Activated naive CD8-positive, alpha-beta T cell treated with anti-CD3 and anti-CD28 coated beads, Interleukin-2, amount 10 ng/mL, durations not matched to agents 7 days and 5 days (primary cell): Measurements from ENCODE around the gene C16orf87. TPM values are rescaled to one million over a fixed set of nuclear protein-coding genes. Genes with fewer than 3 reads are reported as not detected.

Experiments used
- ATAC-seq: fragments of 150-1000 bp; cut with Tn5 transposase; one replicate; pipeline ENCODE4 v1.10.0; 2021; ENCODE audit warnings: low read depth, moderate library complexity
- POLR2A ChIA-PET: fragments of 350-600 bp; sonication (Branson Sonifier 250); formaldehyde crosslinking; loops from one replicate; lab custom pipeline; 2021; ENCODE audit warnings: antibody characterized with exemption; lab: Charles Lee
- DNase-seq: peaks from one replicate; pipeline ENCODE4 v3.0.0; 2021
- H3K27ac Mint-ChIP-seq: one replicate; pipeline ENCODE4 v1.8.0; 2022; ENCODE audit warnings: mild to moderate bottlenecking, mixed read lengths
- H3K27me3 Mint-ChIP-seq: one replicate; pipeline ENCODE4 v1.8.0; 2022; ENCODE audit warnings: mild to moderate bottlenecking, moderate library complexity, mixed read lengths
- H3K36me3 Mint-ChIP-seq: one replicate; pipeline ENCODE4 v1.8.0; 2021; ENCODE audit warnings: mild to moderate bottlenecking, mixed read lengths
- H3K4me1 Mint-ChIP-seq: one replicate; pipeline ENCODE4 v1.8.0; 2021; ENCODE audit warnings: mixed read lengths
- H3K4me3 Mint-ChIP-seq: one replicate; pipeline ENCODE4 v1.8.0; 2022; ENCODE audit warnings: mild to moderate bottlenecking, moderate library complexity, mixed read lengths
- H3K9me3 Mint-ChIP-seq: one replicate; pipeline ENCODE4 v1.8.0; 2021; ENCODE audit warnings: mixed read lengths
- total RNA-seq, 2 experiments: library from RNA; stranded (reverse); gene quantifications; one replicate each; pipeline ENCODE4 v1.2.3, GENCODE V29; 2021

Gene C16orf87
- total RNA-seq, 2 experiments from 2014 or later = 8.8 to 9.5 TPM

DNA sequence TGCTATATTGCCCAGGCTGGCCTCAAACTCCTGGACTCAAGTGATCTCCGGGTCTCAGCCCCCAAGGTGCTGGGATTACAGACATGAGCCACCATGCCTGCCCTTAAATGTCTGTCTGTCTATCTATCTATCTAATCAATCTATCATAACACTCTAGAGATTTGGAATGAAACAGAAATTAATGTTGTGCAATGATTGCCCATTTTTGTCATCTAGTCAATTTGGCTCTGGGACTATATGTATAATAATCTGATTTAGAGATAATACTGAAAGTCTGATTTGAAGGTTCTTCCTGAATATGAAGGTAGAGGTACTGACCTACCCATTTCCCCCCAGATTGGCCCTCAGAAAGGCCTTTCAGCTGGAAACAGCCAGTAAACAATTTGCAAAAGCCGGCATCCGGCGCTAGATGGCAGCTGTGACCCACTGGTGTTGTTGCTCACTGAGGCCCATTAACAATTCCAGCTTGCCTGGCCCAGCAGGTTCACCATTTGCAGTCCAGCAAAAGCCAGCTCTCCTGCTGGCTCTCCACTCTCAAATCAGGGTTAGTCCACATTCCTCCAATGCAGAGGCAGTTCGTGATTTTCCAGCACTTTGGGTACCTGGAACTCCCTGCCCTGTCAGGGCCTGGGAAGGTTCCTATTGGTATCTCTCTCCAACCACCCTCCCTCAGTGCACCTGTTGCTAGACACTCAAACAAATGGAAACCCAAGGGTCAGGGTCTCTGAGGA, 22.9 kb upstream of the C16orf87 start:
- no peaks in the 10 kb centered on the region for H3K4me1 Mint-ChIP-seq
- no peak overlapping the region for H3K4me3 Mint-ChIP-seq
- H3K36me3 Mint-ChIP-seq = no peaks in the 10 kb centered on the region
- peak; percentile 50 for ATAC-seq
- POLR2A ChIA-PET = interaction anchor here (0.7 to 1.0 kb wide), 2 partner anchors 9 to 120 kb away, joined by 3 to 5 read pairs; partner anchors contain the start of gene DNAJA2
- no peaks in the 10 kb centered on the region for H3K9me3 Mint-ChIP-seq
- DNase-seq = peak; percentile 67
- no peak overlapping the region for H3K27ac Mint-ChIP-seq
- no peaks in the 10 kb centered on the region for H3K27me3 Mint-ChIP-seq

GRCh38 chr16:46852130-46852529, 21.1 kb upstream of the C16orf87 start:
- ATAC-seq (no peak), DNase-seq (no peak)
- H3K36me3 Mint-ChIP-seq = no peaks in the 10 kb centered on the region
- H3K27me3 Mint-ChIP-seq = peaks cover 4% of the 10 kb centered on the region
- H3K27ac Mint-ChIP-seq = no peak overlapping the region
- POLR2A ChIA-PET = interaction anchor here (0.7 kb wide), 1 partner anchor 8 kb away, joined by 3 read pairs; no protein-coding TSS in a partner anchor
- no peak overlapping the region for H3K4me3 Mint-ChIP-seq
- no peaks in the 10 kb centered on the region for H3K4me1 Mint-ChIP-seq
- H3K9me3 Mint-ChIP-seq = no peaks in the 10 kb centered on the region

GRCh38 chr16:46850619-46851555, 19.9 kb upstream of the C16orf87 start:
- POLR2A ChIA-PET = no interaction called here
- H3K4me1 Mint-ChIP-seq = no peaks in the 10 kb centered on the region
- ATAC-seq (no peak), DNase-seq (no peak)
- H3K36me3 Mint-ChIP-seq = no peaks in the 10 kb centered on the region
- H3K27ac Mint-ChIP-seq = no peak overlapping the region
- no peak overlapping the region for H3K4me3 Mint-ChIP-seq
- no peaks in the 10 kb centered on the region for H3K9me3 Mint-ChIP-seq
- peaks cover 5% of the 10 kb centered on the region for H3K27me3 Mint-ChIP-seq

DNA sequence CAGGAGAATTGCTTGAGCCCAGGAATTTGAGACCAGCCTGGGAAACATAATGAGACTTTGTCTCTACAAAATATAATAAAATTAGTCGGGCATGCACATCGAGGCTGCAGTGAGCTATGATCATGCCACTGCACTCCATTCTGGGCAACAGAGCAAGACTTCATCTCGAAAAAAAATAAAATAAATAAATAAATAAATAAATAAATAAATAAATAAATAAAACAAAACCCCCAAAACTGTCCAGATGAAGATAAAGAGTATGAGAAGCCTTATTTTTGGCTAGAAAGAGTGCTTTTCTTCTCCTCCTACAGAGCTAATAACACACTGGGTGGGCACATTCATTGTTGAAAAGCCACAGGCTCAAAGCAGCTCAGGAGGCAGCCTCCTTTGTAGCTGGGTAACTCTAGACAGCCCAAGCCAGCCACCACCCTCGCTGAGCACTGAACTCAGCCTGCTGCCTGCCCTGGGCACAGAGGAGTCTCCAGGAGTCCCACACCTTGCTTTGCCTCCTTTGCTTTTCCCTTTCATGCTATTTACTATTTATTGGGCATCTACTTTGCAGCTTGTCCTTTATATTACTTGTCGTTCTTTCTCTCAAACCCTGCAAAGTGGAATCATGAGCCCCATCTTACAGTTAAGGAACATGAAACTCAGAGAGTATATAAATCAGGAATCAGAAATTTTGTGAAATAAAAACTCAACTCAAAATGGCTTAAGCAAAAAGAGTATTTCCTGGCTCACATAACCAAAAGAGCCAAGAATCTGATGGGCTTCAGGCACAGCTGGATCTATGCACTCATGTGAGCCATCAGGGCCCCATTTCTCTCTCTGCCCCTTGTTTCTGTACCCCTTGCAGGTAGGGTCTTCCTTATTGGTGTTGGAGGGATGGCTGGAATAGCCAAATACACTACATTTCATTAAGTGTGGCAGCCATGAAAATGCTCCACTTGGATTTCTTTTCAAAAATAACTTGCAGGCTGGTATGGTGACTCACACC, 18.1 kb upstream of the C16orf87 start:
- Mint-ChIP-seq H3K27me3 (peaks cover 12% of the 10 kb centered on the region), H3K9me3 (no peaks in the 10 kb centered on the region), H3K27ac (no peak overlapping the region), H3K4me3 (no peak overlapping the region), H3K36me3 (no peaks in the 10 kb centered on the region), H3K4me1 (no peaks in the 10 kb centered on the region)
- ATAC-seq (no peak), DNase-seq (no peak)
- POLR2A ChIA-PET = no interaction called here

- POLR2A ChIA-PET = no interaction called here
- no peak overlapping the region for H3K4me3 Mint-ChIP-seq
- DNase-seq (no peak), ATAC-seq (no peak)
- H3K36me3 Mint-ChIP-seq = no peaks in the 10 kb centered on the region
- H3K27ac Mint-ChIP-seq = no peak overlapping the region
- no peaks in the 10 kb centered on the region for H3K9me3 Mint-ChIP-seq
- H3K4me1 Mint-ChIP-seq = no peaks in the 10 kb centered on the region
- peaks cover 14% of the 10 kb centered on the region for H3K27me3 Mint-ChIP-seq
Observed at GRCh38 chr16:46845952-46846351, 15.0 kb upstream of the C16orf87 start.

DNA sequence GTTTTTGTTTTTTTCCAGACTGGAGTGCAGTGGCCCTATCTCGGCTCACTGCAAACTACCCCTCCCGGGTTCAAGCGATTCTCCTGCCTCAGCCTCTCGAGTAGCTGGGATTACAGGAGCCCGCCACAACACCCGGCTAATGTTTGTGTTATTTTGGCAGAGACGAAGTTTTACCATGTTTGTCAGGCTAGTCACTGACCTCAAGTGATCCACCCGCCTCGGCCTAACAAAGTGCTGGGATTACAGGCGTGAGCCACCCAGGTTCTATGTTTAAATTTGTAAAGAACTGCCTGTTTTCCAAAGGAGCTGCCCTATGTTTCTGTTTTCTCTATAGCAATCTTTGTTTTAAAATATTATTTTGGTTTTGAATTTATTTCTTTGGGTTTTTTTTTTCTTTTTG, 13.8 kb upstream of the C16orf87 start:
- no peaks in the 10 kb centered on the region for H3K9me3 Mint-ChIP-seq
- no peaks in the 10 kb centered on the region for H3K4me1 Mint-ChIP-seq
- peaks cover 14% of the 10 kb centered on the region for H3K27me3 Mint-ChIP-seq
- POLR2A ChIA-PET = interaction anchor here (1.2 kb wide), 1 partner anchor 9 kb away, joined by 3 read pairs; no protein-coding TSS in a partner anchor
- H3K36me3 Mint-ChIP-seq = no peaks in the 10 kb centered on the region
- no peak overlapping the region for H3K4me3 Mint-ChIP-seq
- ATAC-seq = no peak
- no peak for DNase-seq
- H3K27ac Mint-ChIP-seq = no peak overlapping the region

DNA sequence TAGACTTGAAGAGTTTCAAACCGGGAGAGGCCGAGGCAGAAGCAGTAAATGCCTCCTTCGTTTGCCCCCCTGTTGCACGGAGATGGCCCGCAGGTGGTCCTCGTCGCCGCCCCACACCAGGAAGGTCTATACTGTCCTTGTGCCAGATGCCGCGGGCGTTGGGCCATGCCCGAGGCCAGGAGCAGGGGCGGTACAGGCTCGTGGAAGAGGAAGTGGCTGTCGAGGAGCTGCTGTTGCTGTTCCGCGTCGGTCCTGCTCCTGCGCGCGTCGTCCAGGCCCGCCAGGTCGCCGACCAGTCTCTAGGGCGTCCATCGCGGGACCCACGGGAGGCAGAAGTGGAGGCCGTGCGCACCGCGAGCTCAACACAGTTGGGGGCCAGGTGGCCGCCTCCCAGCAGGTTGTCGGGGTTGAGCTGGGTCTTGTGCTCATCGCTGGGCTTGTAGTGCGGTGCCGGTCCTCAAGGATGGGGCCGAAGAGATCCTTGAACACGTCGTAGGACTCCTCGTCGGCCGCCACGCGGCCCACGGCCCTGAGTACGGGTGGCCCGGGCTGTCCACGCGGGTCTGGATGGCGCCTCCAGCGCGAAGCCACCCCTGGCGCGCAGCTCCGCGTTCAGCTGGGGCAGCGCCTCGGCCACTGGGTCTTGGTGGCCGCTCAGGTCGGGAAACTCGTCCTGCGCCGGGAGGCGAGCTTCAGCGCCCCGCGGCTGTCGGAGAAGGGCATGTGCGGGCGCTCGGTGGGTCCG, 13.1 kb upstream of the C16orf87 start:
- Mint-ChIP-seq H3K4me1 (no peaks in the 10 kb centered on the region), H3K27ac (no peak overlapping the region), H3K36me3 (no peaks in the 10 kb centered on the region), H3K4me3 (no peak overlapping the region), H3K9me3 (no peaks in the 10 kb centered on the region), H3K27me3 (peaks cover 18% of the 10 kb centered on the region)
- no peak for DNase-seq
- ATAC-seq = no peak
- POLR2A ChIA-PET = interaction anchor here (0.6 to 1.2 kb wide), 2 partner anchors 8 to 10 kb away, joined by 3 read pairs; no protein-coding TSS in a partner anchor

- ATAC-seq (no peak), DNase-seq (no peak)
- peaks cover 21% of the 10 kb centered on the region for H3K27me3 Mint-ChIP-seq
- H3K27ac Mint-ChIP-seq = no peak overlapping the region
- no peaks in the 10 kb centered on the region for H3K4me1 Mint-ChIP-seq
- no peaks in the 10 kb centered on the region for H3K36me3 Mint-ChIP-seq
- H3K4me3 Mint-ChIP-seq = no peak overlapping the region
- POLR2A ChIA-PET = no interaction called here
- no peaks in the 10 kb centered on the region for H3K9me3 Mint-ChIP-seq
Observed at GRCh38 chr16:46842192-46842895, 11.4 kb upstream of the C16orf87 start.

GRCh38 chr16:46839986-46840443, 9.0 kb upstream of the C16orf87 start:
- POLR2A ChIA-PET = no interaction called here
- ATAC-seq (no peak), DNase-seq (no peak)
- H3K4me1 Mint-ChIP-seq = peaks cover 3% of the 10 kb centered on the region
- H3K36me3 Mint-ChIP-seq = no peaks in the 10 kb centered on the region
- H3K4me3 Mint-ChIP-seq = no peak overlapping the region
- no peaks in the 10 kb centered on the region for H3K9me3 Mint-ChIP-seq
- peaks cover 17% of the 10 kb centered on the region for H3K27me3 Mint-ChIP-seq
- no peak overlapping the region for H3K27ac Mint-ChIP-seq

DNA sequence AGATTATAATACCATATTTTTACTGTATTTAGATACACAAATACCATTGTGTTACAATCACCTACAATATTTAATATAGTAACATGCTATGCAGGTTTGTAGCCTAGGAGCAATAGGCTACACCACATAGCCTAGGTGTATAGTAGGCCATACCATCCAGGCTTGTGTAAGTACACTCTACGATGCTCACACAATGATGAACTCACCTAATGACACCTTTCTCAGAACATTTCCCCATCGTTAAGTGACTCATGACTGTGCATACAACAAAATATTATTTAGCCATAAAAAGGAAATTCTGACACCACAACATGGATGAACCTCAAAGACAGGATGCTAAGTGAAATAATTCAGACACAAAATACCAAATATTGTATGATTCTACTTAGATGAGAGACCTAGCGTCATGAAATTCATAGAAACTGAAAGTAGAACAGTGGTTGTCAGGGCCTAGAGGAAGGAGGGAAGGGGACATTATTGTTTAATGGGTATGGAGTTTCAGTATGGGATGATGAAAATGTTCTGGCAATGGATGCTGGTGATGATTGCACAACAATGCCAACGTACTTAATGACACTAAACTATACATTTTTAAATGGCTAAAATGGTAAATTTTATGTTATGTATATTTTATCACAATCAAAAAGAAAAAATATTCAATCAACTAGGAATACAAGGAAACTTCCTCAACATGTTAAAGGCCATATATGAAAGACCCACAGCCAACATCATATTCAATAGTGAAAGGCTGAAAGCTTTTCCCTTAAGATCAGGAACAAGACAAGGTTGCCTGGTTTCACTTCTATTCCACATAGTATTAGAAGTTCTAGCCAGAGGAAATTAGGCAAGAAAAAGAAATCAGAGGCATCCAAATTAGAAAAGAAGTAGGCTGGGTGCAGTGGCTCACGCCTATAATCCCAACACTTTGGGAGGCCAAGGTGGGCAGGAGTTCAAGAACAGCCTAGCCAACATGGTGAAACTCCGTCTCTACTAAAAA, 5.9 kb upstream of the C16orf87 start:
- POLR2A ChIA-PET = no interaction called here
- Mint-ChIP-seq H3K4me1 (peaks cover 3% of the 10 kb centered on the region), H3K27me3 (peaks cover 26% of the 10 kb centered on the region), H3K36me3 (no peaks in the 10 kb centered on the region), H3K27ac (no peak overlapping the region), H3K9me3 (no peaks in the 10 kb centered on the region), H3K4me3 (no peak overlapping the region)
- no peak for DNase-seq
- no peak for ATAC-seq

- Mint-ChIP-seq H3K27me3 (peaks cover 19% of the 10 kb centered on the region), H3K4me3 (no peak overlapping the region), H3K4me1 (peaks cover 16% of the 10 kb centered on the region), H3K27ac (no peak overlapping the region), H3K9me3 (no peaks in the 10 kb centered on the region), H3K36me3 (peaks cover 4% of the 10 kb centered on the region)
- POLR2A ChIA-PET = no interaction called here
- no peak for DNase-seq
- no peak for ATAC-seq
Observed at GRCh38 chr16:46833460-46833800, 2.5 kb upstream of the C16orf87 start.
